GM23338 (cell line): ENCODE measurements around the gene RHO. TPM values are rescaled to one million over a fixed set of nuclear protein-coding genes. Genes with fewer than 3 reads are reported as not detected.

ENCODE experiments used
- ATAC-seq: fragments of 200-7000 bp; cut with Tn5 transposase; 3 replicates; pipeline ENCODE4 v1.9.1; 2020
- DNase-seq: peaks from one replicate; pipeline ENCODE4 v3.0.0-alpha.2; 2015; ENCODE audit warnings: low spot score
- H2AFZ ChIP-seq: fragments of 200-600 bp; sonication (generic); 2 replicates; pipeline ENCODE4 v1.8.0; 2016; ENCODE audit warnings: antibody characterized with exemption, mild to moderate bottlenecking, moderate library complexity
- H3F3A ChIP-seq: fragments of 200-600 bp; sonication (generic); replicated peaks from 2 replicates; pipeline ENCODE4 v1.8.0; 2017; ENCODE audit warnings: antibody characterized with exemption, mixed run types, low read depth
- H3K27ac ChIP-seq: fragments of 200-600 bp; sonication (generic); 2 replicates; pipeline ENCODE4 v1.6.1; 2016; ENCODE audit warnings: low read depth
- H3K27me3 ChIP-seq: fragments of 200-600 bp; sonication (generic); 2 replicates; pipeline ENCODE4 v1.8.0; 2016; ENCODE audit warnings: mild to moderate bottlenecking, mixed run types, moderate library complexity; ENCODE audit not compliant: insufficient read depth
- H3K36me3 ChIP-seq: fragments of 200-600 bp; sonication (generic); 2 replicates; pipeline ENCODE4 v1.8.0; 2016; ENCODE audit warnings: mild to moderate bottlenecking; ENCODE audit not compliant: insufficient read depth
- H3K4me1 ChIP-seq: fragments of 200-600 bp; sonication (generic); 2 replicates; pipeline ENCODE4 v1.8.0; 2016; ENCODE audit warnings: mild to moderate bottlenecking, moderate library complexity; ENCODE audit not compliant: insufficient read depth
- H3K4me2 ChIP-seq: fragments of 200-600 bp; sonication (generic); 2 replicates; pipeline ENCODE4 v1.7.1; 2017; ENCODE audit warnings: mixed run types
- H3K4me3 ChIP-seq: fragments of 200-600 bp; sonication (generic); 2 replicates; pipeline ENCODE4 v1.6.1; 2016; ENCODE audit warnings: mixed run types
- H3K79me2 ChIP-seq: fragments of 200-600 bp; sonication (generic); replicated peaks from 2 replicates; pipeline ENCODE4 v1.8.0; 2017; ENCODE audit warnings: mild to moderate bottlenecking; ENCODE audit not compliant: insufficient read depth
- H3K9me2 ChIP-seq: fragments of 200-600 bp; sonication (generic); 2 replicates; pipeline ENCODE4 v1.8.0; 2017; ENCODE audit not compliant: insufficient read depth
- H4K20me1 ChIP-seq: fragments of 200-600 bp; sonication (generic); replicated peaks from 2 replicates; pipeline ENCODE4 v1.8.0; 2017; ENCODE audit warnings: mild to moderate bottlenecking; ENCODE audit not compliant: insufficient read depth
- H3K27ac Mint-ChIP-seq: 2 replicates; pipeline ENCODE4 v1.8.0; 2020; ENCODE audit warnings: inconsistent platforms, mild to moderate bottlenecking, moderate library complexity, mixed read lengths
- H3K27me3 Mint-ChIP-seq: 3 replicates; pipeline ENCODE4 v1.8.0; 2022; ENCODE audit warnings: low read depth, mild to moderate bottlenecking, moderate library complexity, mixed read lengths, inconsistent platforms; ENCODE audit not compliant: insufficient read depth, poor library complexity
- H3K36me3 Mint-ChIP-seq: 3 replicates; pipeline ENCODE4 v1.8.0; 2021; ENCODE audit warnings: low read depth, mild to moderate bottlenecking, inconsistent platforms, moderate library complexity, mixed read lengths
- H3K4me1 Mint-ChIP-seq: 3 replicates; pipeline ENCODE4 v1.8.0; 2020; ENCODE audit warnings: mild to moderate bottlenecking, inconsistent platforms, mixed read lengths
- H3K4me3 Mint-ChIP-seq: 3 replicates; pipeline ENCODE4 v1.8.0; 2021; ENCODE audit warnings: moderate library complexity, mild to moderate bottlenecking, inconsistent platforms, mixed read lengths
- H3K9me3 Mint-ChIP-seq: 3 replicates; pipeline ENCODE4 v1.8.0; 2020; ENCODE audit warnings: moderate library complexity, mild to moderate bottlenecking, inconsistent platforms, mixed read lengths
- CREB1 ChIP-seq: fragments of 250-450 bp; sonication (Bioruptor Pico); IDR thresholded peaks from 2 replicates; pipeline ENCODE4 v1.5.0; 2020; ENCODE audit warnings: low read depth, mild to moderate bottlenecking, moderate library complexity
- CTCF ChIP-seq, 2 experiments: fragments of 200-600 bp in 1 of 2; sonication (generic) in 1 of 2; conservative IDR thresholded peaks; 2 replicates each; pipeline versions ENCODE4 v1.5.1 to v1.6.1; 2016 to 2017; ENCODE audit warnings: antibody characterized with exemption in 2 of 2, low read depth in 2 of 2, mild to moderate bottlenecking in 2 of 2, moderate library complexity in 1 of 2
- ETS1 ChIP-seq: IDR thresholded peaks from 2 replicates; pipeline ENCODE4 v1.6.1; 2016; ENCODE audit warnings: antibody characterized with exemption
- EZH2 ChIP-seq: fragments of 200-600 bp; sonication (generic); IDR thresholded peaks from one replicate; pipeline ENCODE4 v1.8.0; 2017; ENCODE audit warnings: antibody characterized with exemption, mild to moderate bottlenecking, low read depth; ENCODE audit not compliant: unreplicated experiment
- EZH2phosphoT487 ChIP-seq: fragments of 200-600 bp; sonication (generic); IDR thresholded peaks from one replicate; pipeline ENCODE4 v1.8.1; 2018; ENCODE audit warnings: antibody characterized with exemption; ENCODE audit not compliant: unreplicated experiment
- JUNB ChIP-seq: IDR thresholded peaks from one replicate; pipeline ENCODE4 v1.6.1; 2016; ENCODE audit warnings: antibody characterized with exemption; ENCODE audit not compliant: unreplicated experiment
- NANOG ChIP-seq: IDR thresholded peaks from 2 replicates; pipeline ENCODE4 v1.6.1; 2016; ENCODE audit warnings: antibody characterized with exemption, borderline replicate concordance
- POLR2AphosphoS5 ChIP-seq: IDR thresholded peaks from 2 replicates; pipeline ENCODE4 v1.6.1; 2016; ENCODE audit warnings: antibody characterized with exemption, low read depth
- REST ChIP-seq: IDR thresholded peaks from one replicate; pipeline ENCODE4 v1.6.1; 2018; ENCODE audit warnings: antibody characterized with exemption; ENCODE audit not compliant: unreplicated experiment
- STAT1 ChIP-seq: IDR thresholded peaks from one replicate; pipeline ENCODE4 v1.6.1; 2016; ENCODE audit warnings: antibody characterized with exemption; ENCODE audit not compliant: unreplicated experiment
- ZNF114 ChIP-seq: fragments of 250-450 bp; sonication (Bioruptor Pico); IDR thresholded peaks from 2 replicates; pipeline ENCODE4 v1.5.0; 2020; ENCODE audit warnings: mild to moderate bottlenecking, moderate library complexity
- ZNF331 ChIP-seq: fragments of 250-450 bp; sonication (Bioruptor Pico); IDR thresholded peaks from 2 replicates; pipeline ENCODE4 v1.5.0; 2020; ENCODE audit warnings: low read depth, mild to moderate bottlenecking, moderate library complexity
- ZNF462 ChIP-seq: fragments of 250-450 bp; sonication (Bioruptor Pico); IDR thresholded peaks from 2 replicates; pipeline ENCODE4 v1.5.0; 2020; ENCODE audit warnings: mild to moderate bottlenecking, moderate library complexity
- polyA plus RNA-seq: library from polyadenylated mRNA; unstranded; fragments of >200 nt; fragmentation: Nextera tagmentation; extraction: Ambion mirVana; gene quantifications from 2 replicates; pipeline ENCODE4 v1.2.1, GENCODE V29; 2016
- total RNA-seq: library from RNA; depleted of rRNA; stranded (reverse); fragments of >200 nt; shearing (Covaris generic); gene quantifications from 2 replicates; pipeline ENCODE4 v1.2.3, GENCODE V29; 2014

Gene RHO
- total and polyA plus RNA-seq, 2 experiments from 2014 or later, result not detected

- TF ChIP-seq NANOG (no peak), EZH2 (no peak), STAT1 (no peak)
These were observed 14.7 kb upstream of the RHO start (continued) for GRCh38 chr3:129513705-129514104.

- Mint-ChIP-seq H3K9me3 (no peaks in the 10 kb centered on the region; the same call in 2 of the 3 replicates), H3K27me3 (peaks cover 13% of the 10 kb centered on the region), H3K4me1 (0 out of 3 replicates have a peak, but pooled peaks cover 2% of the 10 kb centered on the region), H3K4me3 (no peak overlapping the region), H3K36me3 (peaks cover 21% of the 10 kb centered on the region), H3K27ac (no peak overlapping the region; the same call in 1 of the 2 replicates)
- H3K36me3 ChIP-seq, result no peaks in the 10 kb centered on the region
- TF ChIP-seq EZH2phosphoT487 (no peak), CREB1 (CRISPR knock-in tag) (no peak), POLR2AphosphoS5 (no peak), EZH2 (no peak), CTCF (conservative IDR thresholded peaks at IDR 0.05; ENCODE audit: low read depth in 2 of 2) (no peak), ZNF114 (CRISPR knock-in tag) (no peak), ZNF331 (CRISPR knock-in tag) (no peak), ETS1 (no peak), REST (no peak), ZNF462 (no peak), JUNB (no peak), NANOG (no peak), STAT1 (no peak)
- H3K27ac ChIP-seq, result no peak overlapping the region
- DNase-seq (no peak), ATAC-seq (no peak)
- H3K9me2 ChIP-seq, result no peaks in the 10 kb centered on the region
- no peaks in the 10 kb centered on the region for H3K79me2 ChIP-seq
- H2AFZ ChIP-seq, result no peak overlapping the region
- no peaks in the 10 kb centered on the region for H3K27me3 ChIP-seq
- no peaks in the 10 kb centered on the region for H4K20me1 ChIP-seq
- no peaks in the 10 kb centered on the region for H3K4me1 ChIP-seq
- no peak overlapping the region for H3K4me3 ChIP-seq
- no peak overlapping the region for H3K4me2 ChIP-seq
- no peaks in the 10 kb centered on the region for H3F3A ChIP-seq
These were observed 14.3 kb upstream of the RHO start for GRCh38 chr3:129514110-129514509.
